ENCODE measurements around the gene ASTN2.

The ASTN2 gene

DNA sequence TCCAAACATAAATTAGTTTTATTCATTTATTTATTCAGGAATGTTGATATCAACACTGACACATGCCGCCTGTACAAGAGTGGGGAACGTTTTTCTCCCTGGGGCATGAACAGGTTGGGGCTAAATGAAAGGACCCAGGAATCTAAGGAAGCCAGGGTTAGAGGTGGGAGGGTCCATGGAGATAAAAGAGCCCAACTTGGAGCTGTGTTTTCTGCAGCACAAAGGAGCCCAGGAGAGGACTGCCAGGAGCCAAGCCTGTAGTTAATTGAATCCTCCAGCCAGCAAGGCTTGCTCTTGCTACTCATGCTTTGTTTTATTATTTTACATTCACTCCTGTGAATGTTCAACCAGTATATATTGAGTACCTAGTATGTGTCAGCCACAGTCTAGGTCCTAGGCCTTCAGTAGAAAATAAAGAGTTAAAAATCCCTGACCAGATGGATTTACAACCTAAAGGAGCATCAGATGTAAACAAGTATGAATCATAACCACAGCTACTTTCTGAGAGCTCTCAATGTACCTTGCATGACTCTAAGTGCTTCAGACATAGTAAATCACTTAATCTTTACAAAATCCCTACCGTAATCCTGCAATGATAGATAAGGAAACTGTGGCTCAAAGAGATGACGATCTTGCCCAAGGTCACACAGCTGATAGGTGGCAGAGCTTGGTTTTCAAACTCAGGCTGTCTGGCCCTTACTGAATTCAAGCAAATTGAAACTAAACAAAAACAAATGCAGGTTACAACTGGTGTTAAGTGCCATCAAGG lies 69.8 kb downstream of the ASTN2 start:
- Histone ChIP-seq H3K27ac (no peak overlapping the region), H3K4me3 (no peak overlapping the region), H3K9me3 (peaks cover 0 to 5% (median 0%) of the 10 kb centered on the region in 3 donors), H3K36me3 (no peaks in the 10 kb centered on the region), H3K27me3 (no peaks in the 10 kb centered on the region), H3K4me1 (no peaks in the 10 kb centered on the region)
- TF ChIP-seq, protein P1, sequence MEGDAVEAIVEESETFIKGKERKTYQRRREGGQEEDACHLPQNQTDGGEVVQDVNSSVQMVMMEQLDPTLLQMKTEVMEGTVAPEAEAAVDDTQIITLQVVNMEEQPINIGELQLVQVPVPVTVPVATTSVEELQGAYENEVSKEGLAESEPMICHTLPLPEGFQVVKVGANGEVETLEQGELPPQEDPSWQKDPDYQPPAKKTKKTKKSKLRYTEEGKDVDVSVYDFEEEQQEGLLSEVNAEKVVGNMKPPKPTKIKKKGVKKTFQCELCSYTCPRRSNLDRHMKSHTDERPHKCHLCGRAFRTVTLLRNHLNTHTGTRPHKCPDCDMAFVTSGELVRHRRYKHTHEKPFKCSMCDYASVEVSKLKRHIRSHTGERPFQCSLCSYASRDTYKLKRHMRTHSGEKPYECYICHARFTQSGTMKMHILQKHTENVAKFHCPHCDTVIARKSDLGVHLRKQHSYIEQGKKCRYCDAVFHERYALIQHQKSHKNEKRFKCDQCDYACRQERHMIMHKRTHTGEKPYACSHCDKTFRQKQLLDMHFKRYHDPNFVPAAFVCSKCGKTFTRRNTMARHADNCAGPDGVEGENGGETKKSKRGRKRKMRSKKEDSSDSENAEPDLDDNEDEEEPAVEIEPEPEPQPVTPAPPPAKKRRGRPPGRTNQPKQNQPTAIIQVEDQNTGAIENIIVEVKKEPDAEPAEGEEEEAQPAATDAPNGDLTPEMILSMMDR (IDR thresholded peaks at IDR 0.05) = no peak
- intact Hi-C loops (cut with DNase I; ENCODE audit: low total_unique reads) = no loop called here
- no peak for DNase-seq

DNA sequence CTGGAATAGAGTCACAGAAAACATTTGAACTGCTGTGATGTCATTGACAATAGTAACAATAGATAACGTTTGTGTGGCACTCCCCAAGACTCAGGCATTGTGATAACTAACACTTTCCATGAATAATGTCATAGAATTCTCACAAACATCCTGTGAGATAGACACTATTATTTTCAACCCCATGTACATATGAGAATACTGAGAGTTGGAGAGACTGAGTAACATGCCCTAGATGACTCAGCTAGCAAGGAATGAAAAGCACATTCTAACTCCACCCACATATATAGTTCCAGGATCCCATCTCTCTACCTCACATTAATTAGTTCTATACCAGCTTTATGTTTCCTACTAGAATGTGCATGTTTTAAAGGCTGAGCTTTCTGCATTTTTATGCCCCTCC lies 71.4 kb downstream of the ASTN2 start:
- H3K27ac ChIP-seq = no peak overlapping the region
- no peaks in the 10 kb centered on the region for H3K4me1 ChIP-seq
- TF ChIP-seq, protein P1 (IDR thresholded peaks at IDR 0.05) = no peak
- DNase-seq = no peak
- intact Hi-C loops (cut with DNase I; ENCODE audit: low total_unique reads) = no loop called here
- H3K9me3 ChIP-seq = peaks cover 0 to 5% (median 0%) of the 10 kb centered on the region in 3 donors
- no peaks in the 10 kb centered on the region for H3K27me3 ChIP-seq
- no peaks in the 10 kb centered on the region for H3K36me3 ChIP-seq
- no peak overlapping the region for H3K4me3 ChIP-seq

DNA sequence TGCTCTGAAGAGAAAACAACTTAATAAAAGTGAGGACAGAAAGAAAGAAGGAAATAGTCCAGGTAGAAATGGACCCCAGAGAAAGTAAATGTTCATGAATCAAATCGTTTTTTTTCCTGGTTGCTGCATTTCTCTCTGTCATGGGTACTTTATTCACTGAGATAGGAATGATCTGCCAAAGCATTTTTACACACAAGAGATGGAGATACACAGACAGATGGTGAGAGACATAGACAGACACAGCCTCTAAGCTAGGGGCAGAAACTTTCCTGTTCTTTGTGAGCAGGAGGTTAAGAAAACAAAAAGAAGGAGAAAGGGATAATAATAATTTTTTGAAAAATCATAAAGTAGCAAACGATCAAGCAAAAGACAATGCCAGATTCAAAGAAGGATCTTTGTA lies 73.7 kb downstream of the ASTN2 start:
- TF ChIP-seq, protein P1 (IDR thresholded peaks at IDR 0.05) = no peak
- intact Hi-C loops (cut with DNase I; ENCODE audit: low total_unique reads) = no loop called here
- Histone ChIP-seq H3K27me3 (no peaks in the 10 kb centered on the region), H3K36me3 (no peaks in the 10 kb centered on the region), H3K4me3 (no peak overlapping the region), H3K9me3 (peaks cover 0 to 5% (median 0%) of the 10 kb centered on the region in 3 donors), H3K4me1 (no peaks in the 10 kb centered on the region), H3K27ac (no peak overlapping the region)
- no peak for DNase-seq

DNA sequence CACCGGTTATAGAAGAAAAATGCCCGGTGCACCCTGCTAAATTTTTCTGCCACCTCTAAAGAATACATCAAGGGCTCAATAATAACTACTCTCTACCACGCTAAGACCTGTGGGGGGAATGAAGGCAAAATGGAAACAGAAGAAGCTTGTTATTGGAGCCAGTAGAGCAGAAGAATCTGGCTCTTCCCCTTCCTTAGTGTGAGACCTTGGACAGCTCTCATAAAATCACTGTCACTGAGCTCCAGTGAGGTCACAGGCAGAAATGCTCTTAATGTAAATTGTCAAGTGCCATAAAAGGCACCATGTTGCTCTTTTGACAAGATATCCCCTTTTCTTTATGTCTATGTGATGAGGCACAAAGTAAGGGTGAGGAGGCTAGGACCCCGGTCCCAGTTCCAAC lies 74.4 kb downstream of the ASTN2 start:
- H3K27me3 ChIP-seq = no peaks in the 10 kb centered on the region
- H3K27ac ChIP-seq = no peak overlapping the region
- H3K9me3 ChIP-seq = peaks cover 0 to 5% (median 0%) of the 10 kb centered on the region in 3 donors
- H3K36me3 ChIP-seq = no peaks in the 10 kb centered on the region
- no peak for DNase-seq
- peaks cover 0 to 3% (median 0%) of the 10 kb centered on the region in 4 donors for H3K4me1 ChIP-seq
- intact Hi-C loops (cut with DNase I; ENCODE audit: low total_unique reads) = no loop called here
- TF ChIP-seq, protein P1 (IDR thresholded peaks at IDR 0.05) = no peak
- H3K4me3 ChIP-seq = no peak overlapping the region

DNA sequence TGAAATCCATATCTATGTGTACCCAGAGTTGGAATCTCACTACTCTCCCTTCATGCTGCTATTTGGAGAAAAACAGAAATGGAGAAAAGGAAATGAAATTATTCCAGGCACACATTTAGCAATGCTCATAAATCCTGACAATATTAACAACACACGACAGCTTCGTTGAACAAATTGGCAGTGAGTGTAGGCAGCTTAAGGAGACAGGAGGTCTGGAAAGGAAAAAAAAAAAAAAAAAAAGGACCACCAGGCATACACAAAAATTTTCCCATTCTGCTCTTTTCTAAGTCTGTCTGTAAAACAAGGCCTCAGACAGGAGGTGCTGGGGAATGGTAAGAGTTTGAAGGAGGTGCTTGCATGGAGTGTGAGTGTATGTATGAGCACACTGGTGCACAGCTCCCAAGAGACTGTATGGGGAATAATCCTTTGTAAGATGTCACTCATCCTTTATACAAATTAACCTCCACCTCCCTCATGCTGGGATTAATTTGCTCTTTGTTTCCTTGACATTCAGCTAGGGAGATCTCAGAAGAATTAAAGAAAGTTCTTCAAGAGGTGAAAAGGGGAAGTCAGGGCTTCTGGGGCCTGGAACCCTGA lies 78.9 kb downstream of the ASTN2 start:
- H3K4me1 ChIP-seq = peaks cover 0 to 21% (median 2%) of the 10 kb centered on the region in 4 donors
- DNase-seq = no peak
- H3K27ac ChIP-seq = no peak overlapping the region
- no peaks in the 10 kb centered on the region for H3K27me3 ChIP-seq
- TF ChIP-seq, protein P1 (IDR thresholded peaks at IDR 0.05) = no peak
- intact Hi-C loops (cut with DNase I; ENCODE audit: low total_unique reads) = no loop called here
- no peaks in the 10 kb centered on the region for H3K36me3 ChIP-seq
- H3K9me3 ChIP-seq = no peaks in the 10 kb centered on the region
- no peak overlapping the region for H3K4me3 ChIP-seq
